SHP77 treated with DMSO at 0.1 percent for 48 hours (cell line): ENCODE data around the gene FRMPD2.
"Not testable (repeated sequence)": the region's sequence is repeated elsewhere in the genome, so short reads cannot be mapped to it uniquely, and the experiment has no call there.

Source experiments
- DNase-seq: peaks from one replicate; lab custom pipeline; 2025; lab: John Stamatoyannopoulos, UW

Gene FRMPD2

GRCh38 chr10:48197236-48197899 is 77.1 kb downstream of the FRMPD2 start:
- no peak for DNase-seq

- no peak for DNase-seq
These were observed 78.7 kb downstream of the FRMPD2 start for GRCh38 chr10:48195803-48196202.

GRCh38 chr10:48194830-48195229 is 79.7 kb downstream of the FRMPD2 start:
- DNase-seq: no peak

- no peak for DNase-seq
These were observed 80.9 kb downstream of the FRMPD2 start for GRCh38 chr10:48193556-48193955.

GRCh38 chr10:48192881-48193450 is 81.5 kb downstream of the FRMPD2 start:
- no peak for DNase-seq

GRCh38 chr10:48187713-48188485 is 86.6 kb downstream of the FRMPD2 start:
- DNase-seq: no peak

GRCh38 chr10:48187126-48187525 is 87.4 kb downstream of the FRMPD2 start:
- no peak for DNase-seq

- DNase-seq: not testable (repeated sequence)
These were observed 88.2 kb downstream of the FRMPD2 start for GRCh38 chr10:48186264-48186804.

- DNase-seq: no peak
These were observed 90.3 kb downstream of the FRMPD2 start for GRCh38 chr10:48184224-48184623.

- not testable (repeated sequence) for DNase-seq
These were observed 101.8 kb downstream of the FRMPD2 start for GRCh38 chr10:48172715-48173114.

GRCh38 chr10:48160670-48161069 is 113.8 kb downstream of the FRMPD2 start:
- DNase-seq: not testable (repeated sequence)

GRCh38 chr10:48160163-48160562 is 114.3 kb downstream of the FRMPD2 start:
- DNase-seq: not testable (repeated sequence)

GRCh38 chr10:48154211-48155140 is 120.0 kb downstream of the FRMPD2 start:
- DNase-seq: not testable (repeated sequence)

- DNase-seq: not testable (repeated sequence)
These were observed 126.9 kb downstream of the FRMPD2 start for GRCh38 chr10:48147643-48148042.

GRCh38 chr10:48143721-48144642 is 130.5 kb downstream of the FRMPD2 start:
- DNase-seq: not testable (repeated sequence)

GRCh38 chr10:48140949-48141348 is 133.5 kb downstream of the FRMPD2 start:
- not testable (repeated sequence) for DNase-seq

- not testable (repeated sequence) for DNase-seq
These were observed 134.3 kb downstream of the FRMPD2 start for GRCh38 chr10:48139953-48140850.

GRCh38 chr10:48128954-48129353 is 145.5 kb downstream of the FRMPD2 start:
- DNase-seq: not testable (repeated sequence)

- DNase-seq: not testable (repeated sequence)
These were observed 148.2 kb downstream of the FRMPD2 start for GRCh38 chr10:48126251-48126650.
